K562 (cell line): ENCODE data around the gene ZNHIT6. TPM values are rescaled to one million over a fixed set of nuclear protein-coding genes. Genes with fewer than 3 reads are reported as not detected.

Experiments
- ATAC-seq: fragments of 200-7000 bp; cut with Tn5 transposase; 3 replicates; pipeline ENCODE4 v1.9.1; 2020; ENCODE audit warnings: moderate library complexity
- BruUV-seq: library from RNA; stranded (reverse); fragments of 400-500 nt; replicated peaks from 2 replicates; lab custom pipeline; 2021; lab: Mats Ljungman, UMichigan
- CTCF ChIA-PET: fragments of 300-600 bp; formaldehyde crosslinking; extraction: SDS; loops from one replicate; lab custom pipeline; 2021; ENCODE audit warnings: low intra/inter-chr PET ratio; lab: Yijun Ruan, JAX
- POLR2A ChIA-PET: fragments of 300-600, 350-650 bp; sonication (Branson Sonifier 250); formaldehyde crosslinking; extraction: SDS; loops from one replicate; lab custom pipeline; 2021; ENCODE audit warnings: antibody characterized with exemption, inconsistent platforms; lab: Yijun Ruan, JAX
- DNase-seq, 4 experiments: peaks; one replicate each; pipeline versions ENCODE4 v3.0.0 to v3.0.0-alpha.2; 2011 to 2018; ENCODE audit warnings: low spot score in 3 of 4, mixed read lengths in 3 of 4; ENCODE audit errors: extremely low read depth in 1 of 4
- FAIRE-seq: peaks from 2 replicates; lab custom pipeline; 2011; peaks lifted over from hg19 to GRCh38; lab: Jason Lieb, UNC
- H2AFZ ChIP-seq: 2 replicates; pipeline ENCODE4 v1.6.0; 2011; ENCODE audit warnings: low read depth, low read length, control low read depth, inconsistent platforms
- H3K27ac ChIP-seq: fragments of 200-600 bp; 3 replicates; pipeline ENCODE4 v1.8.0; 2011; ENCODE audit warnings: low read depth, mild to moderate bottlenecking, control low read depth, inconsistent platforms, low read length, moderate library complexity, mixed read lengths; ENCODE audit errors: extremely low read depth
- H3K27me3 ChIP-seq, 2 experiments: fragments of 300-600 bp in 1 of 2; 2 replicates in 1 of 2; 3 replicates in 1 of 2; pipeline versions ENCODE4 v1.6.0 to v1.8.0; 2011; ENCODE audit warnings: inconsistent platforms in 2 of 2, low read length in 2 of 2, mild to moderate bottlenecking in 1 of 2, mixed read lengths in 1 of 2, moderate library complexity in 1 of 2; ENCODE audit not compliant: control insufficient read depth in 2 of 2, insufficient read depth in 2 of 2
- H3K36me3 ChIP-seq: fragments of 300-600 bp; 3 replicates; pipeline ENCODE4 v1.8.0; 2011; ENCODE audit warnings: mild to moderate bottlenecking, low read length, inconsistent platforms; ENCODE audit not compliant: control insufficient read depth, insufficient read depth
- H3K4me1 ChIP-seq, 2 experiments: fragments of 200-600 bp in 1 of 2; replicated peaks in 1 of 2; 2 replicates in 1 of 2; 3 replicates in 1 of 2; pipeline versions ENCODE4 v1.5.1 to v1.8.0; 2011; ENCODE audit warnings: inconsistent platforms in 2 of 2, low read length in 2 of 2, mild to moderate bottlenecking in 1 of 2, mixed read lengths in 1 of 2, moderate library complexity in 1 of 2; ENCODE audit not compliant: control insufficient read depth in 2 of 2, insufficient read depth in 2 of 2
- H3K4me2 ChIP-seq: 2 replicates; pipeline ENCODE4 v1.6.1; 2011; ENCODE audit warnings: low read length, control low read depth, inconsistent platforms, mixed read lengths; ENCODE audit not compliant: insufficient read depth
- H3K4me3 ChIP-seq: fragments of 200-600 bp; sonication (generic), shearing (Covaris generic); 2 replicates; pipeline ENCODE4 v1.5.1; 2016; ENCODE audit warnings: control low read depth, inconsistent platforms
- H3K79me2 ChIP-seq: fragments of 200-600 bp; 3 replicates; pipeline ENCODE4 v1.8.0; 2011; ENCODE audit warnings: low read length, inconsistent platforms; ENCODE audit not compliant: control insufficient read depth, insufficient read depth
- H3K9ac ChIP-seq, 2 experiments: 2 replicates each; pipeline versions ENCODE4 v1.6.0 to v1.6.1; 2011; ENCODE audit warnings: low read depth in 2 of 2, low read length in 2 of 2, control low read depth in 1 of 2, inconsistent platforms in 1 of 2, mild to moderate bottlenecking in 1 of 2, mixed read lengths in 1 of 2; ENCODE audit not compliant: insufficient read depth in 1 of 2
- H3K9me1 ChIP-seq: one replicate; pipeline ENCODE4 v1.6.0; 2011; ENCODE audit warnings: inconsistent platforms, mild to moderate bottlenecking, low read length, moderate library complexity; ENCODE audit not compliant: control insufficient read depth, insufficient read depth
- H3K9me3 ChIP-seq: replicated peaks from 2 replicates; pipeline ENCODE4 v1.5.1; 2011; ENCODE audit warnings: low read depth, low read length, inconsistent platforms; ENCODE audit not compliant: control insufficient read depth, insufficient read depth
- H4K20me1 ChIP-seq: replicated peaks from 2 replicates; pipeline ENCODE4 v1.6.1; 2011; ENCODE audit warnings: low read length, inconsistent platforms, mixed read lengths; ENCODE audit not compliant: control insufficient read depth, insufficient read depth
- ADNP ChIP-seq: fragments of 200-800 bp; sonication (Bioruptor generic); IDR thresholded peaks from 2 replicates; pipeline ENCODE4 v1.6.1; 2016; ENCODE audit warnings: missing genetic modification characterization, missing compliant biosample characterization
- BCOR ChIP-seq: fragments of 450-650 bp; IDR thresholded peaks from 2 replicates; pipeline ENCODE4 v1.6.1; 2016
- CHD4 ChIP-seq: fragments of 200-600 bp; sonication (generic); IDR thresholded peaks from 3 replicates; pipeline ENCODE4 v1.6.1; 2012; ENCODE audit warnings: low read depth, mild to moderate bottlenecking, mixed read lengths, low read length, inconsistent platforms; ENCODE audit not compliant: insufficient read depth, insufficient replicate concordance, poor library complexity, severe bottlenecking
- KDM1A ChIP-seq, 2 experiments: fragments of 450-650 bp; IDR thresholded peaks; 2 replicates each; pipeline ENCODE4 v1.6.1; 2016; ENCODE audit warnings: mild to moderate bottlenecking in 2 of 2
- PHF21A ChIP-seq: fragments of 450-650 bp; IDR thresholded peaks from 2 replicates; pipeline ENCODE4 v1.6.1; 2017; ENCODE audit warnings: low read depth, borderline replicate concordance
- RBM25 ChIP-seq: fragments of 200-400 bp; formaldehyde crosslinking; IDR thresholded peaks from 2 replicates; pipeline ENCODE4 v1.6.1; 2018; ENCODE audit warnings: low read length, low read depth, moderate library complexity; ENCODE audit not compliant: severe bottlenecking
- RCOR1 ChIP-seq, 2 experiments: IDR thresholded peaks; 2 replicates each; pipeline ENCODE4 v1.6.1; 2012; ENCODE audit warnings: low read depth in 2 of 2, low read length in 2 of 2, borderline replicate concordance in 1 of 2, improper control_type of control experiment in 1 of 2
- ZBTB49 ChIP-seq: sonication (generic); formaldehyde crosslinking; IDR thresholded peaks from 2 replicates; pipeline ENCODE4 v1.8.0; 2022; ENCODE audit warnings: missing genetic modification reagents, mild to moderate bottlenecking, borderline replicate concordance
- WGBS: fragments of 100-300 bp; shearing (Covaris generic); methylation state at CpG from one replicate; pipeline ENCODE4 v1.1.6; 2016; ENCODE audit warnings: low coverage, mixed read lengths; ENCODE audit not compliant: insufficient coverage; ENCODE audit errors: missing lambda C conversion rate; 5-methylcytosine and 5-hydroxymethylcytosine counted together
- in situ Hi-C: fragments of 300-500 bp; cut with MboI; formaldehyde crosslinking; loops from 4 replicates; pipeline ENCODE4 v1.15.0; 2018; ENCODE audit warnings: inconsistent platforms, mixed read lengths
- intact Hi-C: fragments of 100-400 bp; cut with micrococcal nuclease; formaldehyde crosslinking; loops from 2 replicates; pipeline ENCODE4 v1.14.2; 2022
- polyA plus RNA-seq, 8 experiments: library from polyadenylated mRNA; depleted of rRNA in 4 of 8; stranded (reverse) in 5 of 8; unstranded in 3 of 8; fragments of >200 nt; fragmentation: Nextera tagmentation in 2 of 8; fragmentation: Illumina TruSeq in 1 of 8; extraction: Ambion mirVana in 2 of 8; extraction: Trizol in 1 of 8; gene quantifications; 2 replicates each; pipeline versions ENCODE4 v1.2.1 to v1.2.3, GENCODE V29; 2011 to 2014; ENCODE audit warnings: inconsistent platforms in 1 of 8, missing spikeins in 1 of 8
- total RNA-seq, 7 experiments: library from RNA; depleted of rRNA in 6 of 7; stranded (reverse); fragments of >200 nt in 6 of 7; fragmentation: Illumina TruSeq in 2 of 7; extraction: Trizol in 2 of 7; gene quantifications; 2 replicates each; pipeline versions ENCODE4 v1.2.1 to v1.2.3, GENCODE V29; 2011 to 2021; ENCODE audit warnings: low replicate concordance in 1 of 7

The ZNHIT6 gene
- total and polyA plus RNA-seq, 9 of the 15 experiments (the other 6 are each of a cell fraction or from before 2014, with no cell fraction given): 15.4 to 37.6 (median 21.7) TPM

GRCh38 chr1:85678193-85678592, 30.0 kb downstream of the ZNHIT6 start:
- H3K79me2 ChIP-seq: no peaks in the 10 kb centered on the region

More at GRCh38 chr1:85678193-85678592, 30.0 kb downstream of the ZNHIT6 start:
- Histone ChIP-seq H3K4me1 (no peaks in the 10 kb centered on the region), H3K27me3 (no peaks in the 10 kb centered on the region), H3K4me2 (no peak overlapping the region), H3K9me1 (no peaks in the 10 kb centered on the region), H3K27ac (no peak overlapping the region), H3K9ac (no peak overlapping the region), H3K36me3 (peaks cover 54% of the 10 kb centered on the region; the same call in 2 of the 3 replicates), H4K20me1 (no peaks in the 10 kb centered on the region), H3K4me3 (no peak overlapping the region), H3K9me3 (no peaks in the 10 kb centered on the region), H2AFZ (no peak overlapping the region)
- WGBS: 90% methylated on average over 1 of the region's 1 CpG
- intact Hi-C loops: no loop called here
- no peak for ATAC-seq
- FAIRE-seq: no peak
- in situ Hi-C loops: no loop called here
- ChIA-PET POLR2A (interaction anchor here (0.8 to 0.9 kb wide), 2 partner anchors 10 to 20 kb away, joined by 3 read pairs; no protein-coding TSS in a partner anchor), CTCF (no interaction called here)
- TF ChIP-seq CHD4: peak; percentile 69
- peak; percentile 46 to 56; a peak in 1 of 4 replicates for TF ChIP-seq KDM1A (IDR thresholded peaks at IDR 0.05)
- TF ChIP-seq PHF21A: no peak
- TF ChIP-seq BCOR: peak; percentile 73
- peak; percentile 96 for TF ChIP-seq RBM25
- no peak for TF ChIP-seq ZBTB49 (CRISPR knock-in tag)
- TF ChIP-seq ADNP (tag): peak; percentile 79; the same call in 1 of the 2 replicates
- peak in 1 of 2 experiments; percentile 19; a peak in 1 of 4 replicates for TF ChIP-seq RCOR1 (IDR thresholded peaks at IDR 0.05; ENCODE audit: borderline replicate concordance in 1 of 2, low read depth in 2 of 2, low read length in 2 of 2)
- BruUV-seq: no TSS peak
- DNase-seq: no peak
